Psoas muscle (tissue), 8 donors: Measurements from ENCODE around the gene PDE5A. TPM values are rescaled to one million over a fixed set of nuclear protein-coding genes. Genes with fewer than 3 reads are reported as not detected.

Experiments
- ATAC-seq, 4 donors: fragments of 200-7000 bp; cut with Tn5 transposase; one replicate each; pipeline ENCODE4 v1.9.1; 2020; ENCODE audit warnings: moderate library complexity in 3 of 4, mild to moderate bottlenecking in 2 of 4
- DNase-seq, 2 donors: peaks; one replicate each; pipeline ENCODE4 v3.0.0-alpha.2; 2020
- H3K27ac ChIP-seq: fragments of 200-600 bp; one replicate; pipeline ENCODE4 v1.8.0; 2022
- H3K27me3 ChIP-seq, 3 donors: fragments of 200-600 bp in 1 of 3; one replicate each; pipeline versions ENCODE4 v1.6.1 to v1.8.0; 2013 to 2022; ENCODE audit warnings: low read length in 2 of 3, mild to moderate bottlenecking in 2 of 3, moderate library complexity in 1 of 3; ENCODE audit not compliant: insufficient read depth in 3 of 3
- H3K36me3 ChIP-seq, 2 donors: fragments of 200-600 bp in 1 of 2; one replicate each; pipeline versions ENCODE4 v1.6.1 to v1.8.0; 2013 to 2022; ENCODE audit warnings: low read depth in 1 of 2, mild to moderate bottlenecking in 1 of 2, moderate library complexity in 1 of 2; ENCODE audit not compliant: insufficient read depth in 1 of 2
- H3K4me1 ChIP-seq: fragments of 200-600 bp; one replicate; pipeline ENCODE4 v1.8.0; 2022
- H3K4me3 ChIP-seq: fragments of 200-600 bp; one replicate; pipeline ENCODE4 v1.8.0; 2022; ENCODE audit warnings: mild to moderate bottlenecking
- H3K9me3 ChIP-seq: fragments of 200-600 bp; one replicate; pipeline ENCODE4 v1.8.0; 2022
- WGBS, 3 donors: extraction: QIAGEN DNeasy Blood & Tissue Kit; methylation state at CpG; one replicate each; pipeline versions ENCODE4 v1.1.6 to v1.1.7; 2013; 5-methylcytosine and 5-hydroxymethylcytosine counted together
- intact Hi-C, 2 donors: fragments of 100-400 bp; cut with DNase I; formaldehyde crosslinking; loops; one replicate each; pipeline versions ENCODE4 v1.11.0 to v1.14.2; 2022
- polyA plus RNA-seq, 3 donors: library from polyadenylated mRNA; stranded (reverse); fragments of 200-250 nt; gene quantifications; one replicate each; pipeline ENCODE4 v1.2.3, GENCODE V29; 2013
- total RNA-seq, 4 donors: library from RNA; stranded (reverse); fragmentation: NEBNext Ultra II Directional in 2 of 4; extraction: Animal tissue kit (Norgen Biotek cat#: 25700) in 2 of 4; gene quantifications; one replicate each; pipeline versions ENCODE4 v1.2.1 to v1.2.4, GENCODE V29; 2021 to 2023
- TF ChIP-seq, protein P1 (sequence below): fragments of 200-600 bp; IDR thresholded peaks from one replicate; pipeline ENCODE4 v1.8.0; 2022; ENCODE audit warnings: antibody characterized with exemption
- donor health status: healthy with polysubstance abuse.
- donor health status: DM: no; HTN: no; CAD: no; lungs with moderate emphysema.
- donor health status: Bipolar disorder and iron deficiency.
- donor health status: healthy.
- donor health status: DM: yes; HTN: yes; CAD: no.
- donor health status: DM: no; HTN: no; CAD: no.
- donor health status: DM: no; HTN: no; CAD: no.
- donor health status: DM: yes; HTN: yes; CAD: no.

The PDE5A gene
- total and polyA plus RNA-seq, 7 donors = 0.60 to 21.1 (median 4.4) TPM

DNA sequence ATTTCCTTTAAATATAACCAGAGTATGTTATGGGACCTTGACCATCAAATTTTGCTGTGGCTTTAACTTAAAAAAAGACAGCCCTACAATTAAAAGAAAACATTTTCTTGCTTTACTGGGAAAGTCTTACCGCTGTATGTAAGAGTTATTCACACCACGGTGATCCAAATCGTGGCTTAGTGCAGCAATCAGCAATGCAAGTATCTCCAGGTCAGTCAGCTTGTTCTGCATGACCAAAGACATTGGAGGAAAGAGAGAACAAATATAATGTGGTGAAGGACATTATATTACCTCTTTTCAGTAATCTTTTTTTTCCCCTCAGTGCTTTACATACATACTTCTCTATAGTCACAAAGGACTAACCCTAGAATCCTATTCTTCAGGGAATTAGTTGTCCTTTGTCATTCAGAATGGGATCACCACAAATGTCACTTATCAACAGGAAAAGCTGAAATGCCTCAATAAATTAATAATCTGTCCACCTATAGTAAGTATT is 109.6 kb downstream of the PDE5A start:
- intact Hi-C loops = no loop called here
- DNase-seq (no peak), ATAC-seq (no peak)
- H3K4me1 ChIP-seq = no peaks in the 10 kb centered on the region
- WGBS, 3 donors = 86 to 94% (median 93%) methylated on average over 3 of the region's 3 CpGs
- no peak overlapping the region for H3K27ac ChIP-seq
- TF ChIP-seq, protein P1, sequence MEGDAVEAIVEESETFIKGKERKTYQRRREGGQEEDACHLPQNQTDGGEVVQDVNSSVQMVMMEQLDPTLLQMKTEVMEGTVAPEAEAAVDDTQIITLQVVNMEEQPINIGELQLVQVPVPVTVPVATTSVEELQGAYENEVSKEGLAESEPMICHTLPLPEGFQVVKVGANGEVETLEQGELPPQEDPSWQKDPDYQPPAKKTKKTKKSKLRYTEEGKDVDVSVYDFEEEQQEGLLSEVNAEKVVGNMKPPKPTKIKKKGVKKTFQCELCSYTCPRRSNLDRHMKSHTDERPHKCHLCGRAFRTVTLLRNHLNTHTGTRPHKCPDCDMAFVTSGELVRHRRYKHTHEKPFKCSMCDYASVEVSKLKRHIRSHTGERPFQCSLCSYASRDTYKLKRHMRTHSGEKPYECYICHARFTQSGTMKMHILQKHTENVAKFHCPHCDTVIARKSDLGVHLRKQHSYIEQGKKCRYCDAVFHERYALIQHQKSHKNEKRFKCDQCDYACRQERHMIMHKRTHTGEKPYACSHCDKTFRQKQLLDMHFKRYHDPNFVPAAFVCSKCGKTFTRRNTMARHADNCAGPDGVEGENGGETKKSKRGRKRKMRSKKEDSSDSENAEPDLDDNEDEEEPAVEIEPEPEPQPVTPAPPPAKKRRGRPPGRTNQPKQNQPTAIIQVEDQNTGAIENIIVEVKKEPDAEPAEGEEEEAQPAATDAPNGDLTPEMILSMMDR = no peak
- no peak overlapping the region for H3K4me3 ChIP-seq
- peaks cover 2 to 84% of the 10 kb centered on the region in 2 donors for H3K36me3 ChIP-seq
- no peaks in the 10 kb centered on the region for H3K27me3 ChIP-seq
- H3K9me3 ChIP-seq = no peaks in the 10 kb centered on the region

DNA sequence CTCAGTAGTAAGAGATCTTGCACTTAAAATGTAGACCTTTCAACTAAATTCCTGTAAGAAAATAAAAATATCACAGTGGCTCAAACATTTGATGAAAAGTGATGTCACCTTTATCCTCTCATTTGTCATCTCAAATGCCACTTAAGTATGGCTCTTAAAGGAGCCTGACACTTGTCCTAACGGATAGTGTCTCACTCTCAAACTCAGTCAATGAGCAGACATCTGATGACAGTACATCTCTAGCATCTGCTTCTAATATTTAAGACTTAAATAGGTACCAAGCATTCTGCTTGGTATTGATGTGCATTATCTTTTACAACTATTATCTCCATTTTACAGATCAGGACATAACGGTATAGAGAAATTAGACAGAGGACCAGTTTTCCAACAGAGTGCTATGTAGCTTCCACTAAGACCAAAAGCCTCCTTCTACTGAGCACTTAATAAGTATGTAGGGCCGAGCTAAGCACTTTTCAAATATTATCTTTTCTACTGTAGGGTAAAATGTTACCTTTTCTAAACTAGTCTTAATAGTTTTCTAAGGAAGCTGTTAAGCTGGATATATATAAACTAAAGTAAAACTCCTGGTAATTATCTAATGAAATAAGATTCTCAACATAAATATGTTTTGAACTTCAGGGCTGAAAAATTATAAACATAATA is 110.2 kb downstream of the PDE5A start:
- TF ChIP-seq, protein P1 = no peak
- Histone ChIP-seq H3K4me3 (no peak overlapping the region), H3K4me1 (no peaks in the 10 kb centered on the region), H3K27ac (no peak overlapping the region), H3K9me3 (no peaks in the 10 kb centered on the region), H3K36me3 (peaks cover 3 to 85% of the 10 kb centered on the region in 2 donors), H3K27me3 (no peaks in the 10 kb centered on the region)
- intact Hi-C loops = no loop called here
- no peak for DNase-seq
- no peak for ATAC-seq
- WGBS, 3 donors = 92% methylated on average over 3 of the region's 3 CpGs

DNA sequence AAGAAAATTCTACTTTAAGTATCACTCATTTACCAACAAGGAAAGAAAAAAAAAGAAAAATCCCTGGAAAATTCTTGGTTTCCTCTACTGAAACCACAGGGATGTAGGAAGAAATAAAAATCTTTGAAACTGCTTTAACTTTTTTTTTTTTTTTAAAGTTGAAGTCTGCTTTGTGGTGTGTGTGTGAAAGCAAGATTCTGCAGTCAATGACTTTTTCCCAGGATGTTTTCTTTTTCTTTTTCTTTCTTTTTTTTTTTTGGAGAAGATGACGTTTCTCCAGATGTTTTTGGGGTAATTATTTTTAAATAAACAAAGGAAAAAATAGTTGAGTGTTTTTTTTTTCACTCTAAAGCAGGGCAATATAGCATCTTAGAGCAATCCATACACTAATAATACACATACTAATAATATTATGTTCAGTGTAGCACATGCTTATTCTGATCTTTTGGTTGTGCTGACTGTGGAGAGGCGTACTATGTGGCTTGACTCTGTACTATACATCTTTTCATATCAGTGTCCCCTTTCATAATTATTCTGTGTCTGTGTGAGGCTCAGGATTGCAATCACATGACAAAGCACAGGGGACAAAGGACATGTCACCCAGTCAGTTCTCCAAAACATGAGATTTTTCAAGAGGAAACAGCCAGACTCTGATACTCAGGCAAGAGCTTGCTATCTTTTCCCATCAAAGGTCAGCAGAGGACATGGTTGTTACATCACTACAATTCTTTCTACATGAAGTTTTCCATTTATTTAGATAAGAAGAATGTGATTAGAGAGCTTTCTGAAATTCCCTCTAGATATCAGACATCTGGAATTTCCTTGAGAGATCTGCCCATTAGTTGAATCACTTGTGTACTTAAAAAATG is 111.0 kb downstream of the PDE5A start:
- ATAC-seq = peak in 1 of 4 donors; percentile 32
- intact Hi-C loops = no loop called here
- H3K27me3 ChIP-seq = no peaks in the 10 kb centered on the region
- WGBS, 3 donors = 65 to 76% (median 74%) methylated on average over 2 of the region's 2 CpGs
- peaks cover 9 to 87% of the 10 kb centered on the region in 2 donors for H3K36me3 ChIP-seq
- DNase-seq = no peak
- no peaks in the 10 kb centered on the region for H3K9me3 ChIP-seq
- H3K27ac ChIP-seq = peak overlapping the region; percentile 10
- TF ChIP-seq, protein P1 = no peak
- H3K4me1 ChIP-seq = no peaks in the 10 kb centered on the region
- no peak overlapping the region for H3K4me3 ChIP-seq

DNA sequence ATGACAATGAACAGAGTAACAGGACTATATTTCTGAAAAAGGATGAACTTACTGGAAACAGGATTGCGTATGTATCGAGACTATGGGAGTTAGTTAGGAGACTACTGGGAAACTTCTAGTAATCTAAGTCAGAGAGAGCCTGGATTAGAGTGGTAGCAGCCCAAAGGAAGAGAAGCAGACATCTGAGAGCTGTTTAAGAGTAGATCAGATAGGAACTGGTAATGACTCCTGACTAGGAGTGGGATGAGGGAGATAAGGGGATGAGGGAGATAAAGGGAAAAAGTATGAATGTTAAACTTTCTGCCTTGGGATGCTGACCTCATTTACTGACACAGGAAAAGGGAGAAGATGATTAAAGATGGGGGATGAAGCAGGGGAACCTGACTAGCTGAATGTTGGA is 116.2 kb downstream of the PDE5A start:
- TF ChIP-seq, protein P1 = no peak
- H3K27me3 ChIP-seq = no peaks in the 10 kb centered on the region
- no peaks in the 10 kb centered on the region for H3K4me1 ChIP-seq
- DNase-seq (no peak), ATAC-seq (no peak)
- intact Hi-C loops = no loop called here
- no peak overlapping the region for H3K27ac ChIP-seq
- no peaks in the 10 kb centered on the region for H3K9me3 ChIP-seq
- H3K4me3 ChIP-seq = no peak overlapping the region
- H3K36me3 ChIP-seq = peaks cover 10 to 87% of the 10 kb centered on the region in 2 donors
- 97 to 100% (median 99%) methylated on average over 2 of the region's 2 CpGs for WGBS, 3 donors
